A549 (cell line): ENCODE data around the gene P2RY8. TPM values are rescaled to one million over a fixed set of nuclear protein-coding genes. Genes with fewer than 3 reads are reported as not detected.

Experiments used
- ATAC-seq, 2 experiments: fragments of 200-7000 bp in 1 of 2; fragments of >200 bp in 1 of 2; cut with Nextera tagmentation in 1 of 2; cut with Tn5 transposase in 1 of 2; 3 replicates each; pipeline versions ENCODE4 v1.8.0 to v1.9.1; 2018 to 2020; ENCODE audit warnings: mild to moderate bottlenecking in 1 of 2, moderate library complexity in 1 of 2
- CTCF ChIA-PET: fragments of 300-600 bp; sonication (Branson Sonifier 250); formaldehyde crosslinking; extraction: SDS; loops from one replicate; lab custom pipeline; 2021; ENCODE audit warnings: antibody characterized with exemption, inconsistent platforms; lab: Yijun Ruan, JAX
- POLR2A ChIA-PET: fragments of 350-600 bp; formaldehyde crosslinking; extraction: SDS; loops from one replicate; lab custom pipeline; 2021; ENCODE audit warnings: antibody characterized with exemption, inconsistent platforms; lab: Yijun Ruan, JAX
- DNase-seq, 2 experiments: peaks; one replicate each; pipeline versions ENCODE4 v3.0.0 to v3.0.0-alpha.2; 2011 to 2016; ENCODE audit warnings: low read depth in 1 of 2, low spot score in 1 of 2
- FAIRE-seq: peaks from 2 replicates; lab custom pipeline; 2011; peaks lifted over from hg19 to GRCh38; lab: Jason Lieb, UNC
- H3K27ac ChIP-seq, 2 experiments: fragments of >200 bp; sonication (Bioruptor Twin); formaldehyde crosslinking; 3 replicates each; pipeline ENCODE4 v1.5.1; 2016 to 2017
- H3K4me1 ChIP-seq: fragments of >200 bp; sonication (Bioruptor Twin); formaldehyde crosslinking; 3 replicates; pipeline ENCODE4 v1.6.1; 2016
- H3K4me2 ChIP-seq: fragments of >200 bp; sonication (Bioruptor Twin); formaldehyde crosslinking; 3 replicates; pipeline ENCODE4 v1.6.1; 2016
- H3K4me3 ChIP-seq: fragments of >200 bp; sonication (Bioruptor Twin); formaldehyde crosslinking; 3 replicates; pipeline ENCODE4 v1.5.1; 2016
- H3K9me3 ChIP-seq: fragments of >200 bp; sonication (Bioruptor Twin); formaldehyde crosslinking; 3 replicates; pipeline ENCODE4 v1.6.1; 2016
- CTCF ChIP-seq: fragments of >200 bp; sonication (Bioruptor Twin); formaldehyde crosslinking; IDR thresholded peaks from 3 replicates; pipeline ENCODE4 v1.5.1; 2016
- E2F6 ChIP-seq: IDR thresholded peaks from 2 replicates; pipeline ENCODE4 v1.6.1; 2012; ENCODE audit warnings: low read depth, borderline replicate concordance
- EHF ChIP-seq: fragments of 250-450 bp; sonication (Bioruptor Pico); IDR thresholded peaks from 2 replicates; pipeline ENCODE4 v1.5.0; 2020; ENCODE audit warnings: mild to moderate bottlenecking
- EHMT2 ChIP-seq: fragments of 200-600 bp; sonication (generic); IDR thresholded peaks from 2 replicates; pipeline ENCODE4 v1.6.1; 2016; ENCODE audit warnings: antibody characterized with exemption, low read depth, mild to moderate bottlenecking, moderate library complexity
- FOSL2 ChIP-seq, 2 experiments: fragments of 450-650 bp in 1 of 2; fragments of >200 bp in 1 of 2; sonication (Bioruptor Twin) in 1 of 2; formaldehyde crosslinking; IDR thresholded peaks; 2 replicates each; pipeline versions ENCODE4 v1.5.0 to v1.6.1; 2016 to 2020; ENCODE audit warnings: mild to moderate bottlenecking in 1 of 2, moderate library complexity in 1 of 2
- GATA3 ChIP-seq: IDR thresholded peaks from 2 replicates; pipeline ENCODE4 v1.6.1; 2012; ENCODE audit warnings: borderline replicate concordance
- HDAC2 ChIP-seq: fragments of 200-600 bp; sonication (generic); IDR thresholded peaks from 2 replicates; pipeline ENCODE4 v1.6.1; 2016
- HES2 ChIP-seq: fragments of >200 bp; sonication (Bioruptor Twin); formaldehyde crosslinking; IDR thresholded peaks from 2 replicates; pipeline ENCODE4 v1.6.1; 2016
- HEYL ChIP-seq: fragments of 250-450 bp; sonication (Bioruptor Pico); IDR thresholded peaks from 2 replicates; pipeline ENCODE4 v1.8.0; 2021; ENCODE audit warnings: mild to moderate bottlenecking, moderate library complexity
- HOXB5 ChIP-seq: fragments of 250-450 bp; sonication (Bioruptor Pico); IDR thresholded peaks from 2 replicates; pipeline ENCODE4 v1.5.0; 2020; ENCODE audit warnings: mild to moderate bottlenecking, moderate library complexity
- JUN ChIP-seq, 2 experiments: fragments of >200 bp; sonication (Bioruptor Twin); formaldehyde crosslinking; IDR thresholded peaks; 2 replicates in 1 of 2; 3 replicates in 1 of 2; pipeline ENCODE4 v1.6.1; 2016 to 2017
- KDM5A ChIP-seq: fragments of 200-600 bp; sonication (generic); IDR thresholded peaks from 2 replicates; pipeline ENCODE4 v1.6.1; 2016; ENCODE audit warnings: antibody characterized with exemption, mild to moderate bottlenecking
- MAFK ChIP-seq: fragments of 450-650 bp; IDR thresholded peaks from 2 replicates; pipeline ENCODE4 v1.6.1; 2014; ENCODE audit not compliant: partially characterized antibody
- POLR2A ChIP-seq: IDR thresholded peaks from 2 replicates; pipeline ENCODE4 v1.6.1; 2012; ENCODE audit warnings: mild to moderate bottlenecking, low read length
- RCOR1 ChIP-seq: fragments of 150-350 bp; IDR thresholded peaks from 2 replicates; pipeline ENCODE4 v1.6.1; 2014; ENCODE audit warnings: antibody characterized with exemption, low read length, low read depth
- REST ChIP-seq: fragments of 200-600 bp; sonication (generic); IDR thresholded peaks from 2 replicates; pipeline ENCODE4 v1.6.1; 2016; ENCODE audit warnings: antibody characterized with exemption, mild to moderate bottlenecking, moderate library complexity
- SMC3 ChIP-seq: fragments of >200 bp; sonication (Bioruptor Twin); formaldehyde crosslinking; IDR thresholded peaks from 3 replicates; pipeline ENCODE4 v1.6.1; 2018; ENCODE audit warnings: inconsistent platforms
- USF2 ChIP-seq: fragments of 450-650 bp; IDR thresholded peaks from 2 replicates; pipeline ENCODE4 v1.6.1; 2014; ENCODE audit warnings: antibody characterized with exemption
- ZFP36 ChIP-seq: fragments of 450-650 bp; IDR thresholded peaks from 2 replicates; pipeline ENCODE4 v1.6.1; 2014; ENCODE audit warnings: borderline replicate concordance; ENCODE audit not compliant: partially characterized antibody
- ZSCAN20 ChIP-seq: fragments of 250-450 bp; sonication (Bioruptor Pico); IDR thresholded peaks from 2 replicates; pipeline ENCODE4 v1.8.0; 2022; ENCODE audit warnings: mild to moderate bottlenecking, moderate library complexity
- WGBS: methylation state at CpG from one replicate; pipeline ENCODE4 v1.1.6; 2017; ENCODE audit errors: missing lambda C conversion rate; 5-methylcytosine and 5-hydroxymethylcytosine counted together
- polyA plus RNA-seq, 4 experiments: library from polyadenylated mRNA; depleted of rRNA in 3 of 4; stranded (reverse); fragments of >200 nt; fragmentation: RNase III in 1 of 4; extraction: RNeasy Plus Mini Kit Qiagen cat#74134 plus additional on column Dnase treatment in 1 of 4; gene quantifications; 2 replicates in 3 of 4; 3 replicates in 1 of 4; pipeline ENCODE4 v1.2.3, GENCODE V29; 2011 to 2017

Gene P2RY8
- polyA plus RNA-seq, 2 of the 4 experiments (the other 2 are of a cell fraction): not detected

- Histone ChIP-seq H3K4me3 (no peak overlapping the region), H3K4me2 (no peak overlapping the region), H3K4me1 (peaks cover 15% of the 10 kb centered on the region; the same call in 2 of the 3 replicates), H3K9me3 (no peaks in the 10 kb centered on the region), H3K27ac (no peak overlapping the region)
- TF ChIP-seq USF2 (no peak), KDM5A (no peak)
- WGBS: 41% methylated on average over 3 of the region's 3 CpGs
- ATAC-seq (no peak), FAIRE-seq (peak; percentile 32), DNase-seq (no peak)
- ChIA-PET POLR2A (no interaction called here), CTCF (no interaction called here)
These were observed 59.8 kb downstream of the P2RY8 start for GRCh38 chrX:1477229-1477628.

- ChIA-PET CTCF (no interaction called here), POLR2A (no interaction called here)
- Histone ChIP-seq H3K27ac (no peak overlapping the region), H3K4me2 (no peak overlapping the region), H3K4me1 (peaks cover 11% of the 10 kb centered on the region; the same call in 2 of the 3 replicates), H3K4me3 (no peak overlapping the region), H3K9me3 (no peaks in the 10 kb centered on the region)
- FAIRE-seq (no peak), ATAC-seq (no peak), DNase-seq (no peak)
- no peak for TF ChIP-seq HEYL (CRISPR knock-in tag)
- 73% methylated on average over 3 of the region's 5 CpGs for WGBS
These were observed 60.3 kb downstream of the P2RY8 start for GRCh38 chrX:1476682-1477081.

GRCh38 chrX:1475881-1476280, 61.1 kb downstream of the P2RY8 start:
- Histone ChIP-seq H3K4me2 (no peak overlapping the region), H3K4me3 (no peak overlapping the region), H3K9me3 (no peaks in the 10 kb centered on the region), H3K4me1 (peaks cover 6% of the 10 kb centered on the region; the same call in 1 of the 3 replicates), H3K27ac (no peak overlapping the region)
- DNase-seq (no peak), ATAC-seq (no peak), FAIRE-seq (no peak)
- WGBS: 94% methylated on average over 1 of the region's 1 CpG
- TF ChIP-seq RCOR1 (no peak), ZSCAN20 (no peak), GATA3 (no peak), MAFK (no peak), JUN (IDR thresholded peaks at IDR 0.05) (no peak), CTCF (no peak), HOXB5 (no peak), EHMT2 (no peak), HES2 (no peak), ZFP36 (no peak), SMC3 (no peak), REST (no peak), FOSL2 (IDR thresholded peaks at IDR 0.05) (no peak), FOSL2 (CRISPR knock-in tag; IDR thresholded peaks at IDR 0.05) (no peak), EHF (CRISPR knock-in tag) (no peak), HDAC2 (no peak), E2F6 (no peak), POLR2A (no peak)
- ChIA-PET POLR2A (no interaction called here), CTCF (no interaction called here)
